SK-N-SH treated with all-trans-retinoic acid at 6 μM for 48 hours (cell line): ENCODE results near the gene RTF1.

ENCODE experiments used
- ATAC-seq: fragments of 200-7000 bp; cut with Tn5 transposase; 3 replicates; pipeline ENCODE4 v1.9.1; 2020; ENCODE audit warnings: mild to moderate bottlenecking, moderate library complexity
- ARNTL ChIP-seq: fragments of 450-650 bp; formaldehyde crosslinking; IDR thresholded peaks from 2 replicates; pipeline ENCODE4 v1.5.0; 2020; ENCODE audit warnings: low read depth, mild to moderate bottlenecking, moderate library complexity, borderline replicate concordance
- BACH2 ChIP-seq: fragments of 250-450 bp; sonication (Bioruptor Pico); IDR thresholded peaks from 2 replicates; pipeline ENCODE4 v1.9.0; 2021; ENCODE audit warnings: mild to moderate bottlenecking, borderline replicate concordance
- CREB5 ChIP-seq: fragments of 250-450 bp; sonication (Bioruptor Pico); IDR thresholded peaks from 2 replicates; pipeline ENCODE4 v1.5.1; 2020; ENCODE audit warnings: low read depth, mild to moderate bottlenecking, moderate library complexity
- CSDC2 ChIP-seq: fragments of 250-450 bp; sonication (Bioruptor Pico); IDR thresholded peaks from 2 replicates; pipeline ENCODE4 v1.5.0; 2020; ENCODE audit warnings: mild to moderate bottlenecking, moderate library complexity
- CSRNP3 ChIP-seq: fragments of 250-450 bp; sonication (Bioruptor Pico); IDR thresholded peaks from 2 replicates; pipeline ENCODE4 v1.5.1; 2021; ENCODE audit warnings: mild to moderate bottlenecking, moderate library complexity
- GLIS3 ChIP-seq: fragments of 250-450 bp; sonication (Bioruptor Pico); IDR thresholded peaks from 2 replicates; pipeline ENCODE4 v1.5.0; 2020; ENCODE audit warnings: mild to moderate bottlenecking, moderate library complexity
- ISL1 ChIP-seq: fragments of 250-450 bp; sonication (Bioruptor Pico); IDR thresholded peaks from 2 replicates; pipeline ENCODE4 v2.1.2; 2022; ENCODE audit warnings: mild to moderate bottlenecking, moderate library complexity
- PATZ1 ChIP-seq: fragments of 250-450 bp; sonication (Bioruptor Pico); IDR thresholded peaks from 2 replicates; pipeline ENCODE4 v1.8.0; 2020; ENCODE audit warnings: mild to moderate bottlenecking, moderate library complexity, borderline replicate concordance
- POU6F1 ChIP-seq: fragments of 250-450 bp; sonication (Bioruptor Pico); IDR thresholded peaks from 2 replicates; pipeline ENCODE4 v1.8.0; 2021; ENCODE audit warnings: low read depth, mild to moderate bottlenecking, moderate library complexity, borderline replicate concordance
- PPARA ChIP-seq: fragments of 250-450 bp; sonication (Bioruptor Pico); IDR thresholded peaks from 2 replicates; pipeline ENCODE4 v1.5.0; 2020; ENCODE audit warnings: mild to moderate bottlenecking, borderline replicate concordance
- RARB ChIP-seq: fragments of 250-450 bp; sonication (Bioruptor Pico); IDR thresholded peaks from 2 replicates; pipeline ENCODE4 v1.8.0; 2021; ENCODE audit warnings: mild to moderate bottlenecking, moderate library complexity
- SNAI2 ChIP-seq: fragments of 250-450 bp; sonication (Bioruptor Pico); IDR thresholded peaks from 2 replicates; pipeline ENCODE4 v1.5.0; 2020; ENCODE audit warnings: mild to moderate bottlenecking, moderate library complexity
- TCF4 ChIP-seq: fragments of 250-450 bp; sonication (Bioruptor Pico); IDR thresholded peaks from 2 replicates; pipeline ENCODE4 v1.8.0; 2021; ENCODE audit warnings: mild to moderate bottlenecking, moderate library complexity, borderline replicate concordance
- TSHZ2 ChIP-seq: fragments of 250-450 bp; sonication (Bioruptor Pico); IDR thresholded peaks from 2 replicates; pipeline ENCODE4 v1.5.0; 2020; ENCODE audit warnings: mild to moderate bottlenecking, moderate library complexity
- ZC3H10 ChIP-seq: fragments of 250-450 bp; sonication (Bioruptor Pico); IDR thresholded peaks from 2 replicates; pipeline ENCODE4 v1.5.1; 2021; ENCODE audit warnings: mild to moderate bottlenecking, moderate library complexity
- ZFP3 ChIP-seq: fragments of 250-450 bp; sonication (Bioruptor Pico); IDR thresholded peaks from 2 replicates; pipeline ENCODE4 v1.5.0; 2020; ENCODE audit warnings: mild to moderate bottlenecking, moderate library complexity
- ZFP30 ChIP-seq: fragments of 450-650 bp; formaldehyde crosslinking; IDR thresholded peaks from 2 replicates; pipeline ENCODE4 v1.5.0; 2022; ENCODE audit warnings: mild to moderate bottlenecking, moderate library complexity

RTF1 gene

GRCh38 chr15:41491889-41492288 lies 75.0 kb downstream of the RTF1 start:
- no peak for ATAC-seq
- TF ChIP-seq RARB (CRISPR knock-in tag) (no peak), POU6F1 (no peak), ZC3H10 (no peak), ISL1 (CRISPR knock-in tag) (no peak), ARNTL (CRISPR knock-in tag) (no peak)
- TF ChIP-seq, all 23 proteins: peak for 0

GRCh38 chr15:41492597-41493204 lies 75.8 kb downstream of the RTF1 start:
- no peak; the same call in 2 of the 3 replicates for ATAC-seq
- TF ChIP-seq CREB5 (CRISPR knock-in tag) (no peak), ISL1 (CRISPR knock-in tag) (no peak), TSHZ2 (CRISPR knock-in tag) (no peak), PPARA (no peak), ZFP30 (CRISPR knock-in tag) (no peak), CSDC2 (no peak), GLIS3 (CRISPR knock-in tag) (no peak), CSRNP3 (CRISPR knock-in tag) (no peak), PATZ1 (CRISPR knock-in tag) (no peak), ZFP3 (no peak), POU6F1 (no peak), ZC3H10 (no peak)

- ATAC-seq, result peak; percentile 77
- TF ChIP-seq ZFP30 (CRISPR knock-in tag) (no peak), BACH2 (CRISPR knock-in tag) (no peak), TCF4 (CRISPR knock-in tag) (no peak), POU6F1 (no peak), SNAI2 (CRISPR knock-in tag) (no peak), ISL1 (CRISPR knock-in tag) (no peak), ZC3H10 (no peak)
These were observed 76.5 kb downstream of the RTF1 start, which contains the start of gene ITPKA for GRCh38 chr15:41493205-41493901. TSS of gene ITPKA (plus strand) at chr15:41493874. CDS start at chr15:41493928, 54 bp downstream.
